A673 (cell line): ENCODE results near the gene ALLC. TPM values are rescaled to one million over a fixed set of nuclear protein-coding genes. Genes with fewer than 3 reads are reported as not detected.

Experiments
- BruUV-seq: library from RNA; stranded (reverse); fragments of 400-500 nt; replicated peaks from 2 replicates; lab custom pipeline; 2021; lab: Mats Ljungman, UMichigan
- CTCF ChIA-PET: fragments of 300-600 bp; sonication (Branson Sonifier 250); formaldehyde crosslinking; loops from one replicate; lab custom pipeline; 2022; ENCODE audit warnings: antibody characterized with exemption; lab: Charles Lee
- POLR2A ChIA-PET: fragments of 300-600 bp; sonication (Branson Sonifier 250); formaldehyde crosslinking; loops from one replicate; lab custom pipeline; 2022; ENCODE audit warnings: antibody characterized with exemption; ENCODE audit not compliant: low non-redundant PET; lab: Charles Lee
- DNase-seq: peaks from one replicate; pipeline ENCODE4 v3.0.0-alpha.2; 2015; ENCODE audit warnings: low spot score
- H3K27ac ChIP-seq: fragments of 200-600 bp; sonication (generic); 2 replicates; pipeline ENCODE4 v1.5.1; 2016; ENCODE audit warnings: mixed run types, low read depth, mild to moderate bottlenecking, mixed read lengths, antibody characterized with exemption, low read length; ENCODE audit not compliant: poor library complexity, severe bottlenecking
- H3K27me3 ChIP-seq: fragments of 200-600 bp; sonication (generic); replicated peaks from 2 replicates; pipeline ENCODE4 v1.6.1; 2017; ENCODE audit warnings: mixed run types, low read depth, mild to moderate bottlenecking, mixed read lengths, antibody characterized with exemption, low read length; ENCODE audit not compliant: insufficient read depth, poor library complexity
- H3K36me3 ChIP-seq: fragments of 200-600 bp; sonication (generic); 2 replicates; pipeline ENCODE4 v1.6.1; 2016; ENCODE audit warnings: mixed run types, mild to moderate bottlenecking, mixed read lengths, antibody characterized with exemption, low read length; ENCODE audit not compliant: insufficient read depth, poor library complexity, severe bottlenecking
- H3K4me1 ChIP-seq: fragments of 200-600 bp; sonication (generic); 2 replicates; pipeline ENCODE4 v1.6.1; 2017; ENCODE audit warnings: mixed run types, mild to moderate bottlenecking, mixed read lengths, antibody characterized with exemption, low read length; ENCODE audit not compliant: insufficient read depth, poor library complexity, severe bottlenecking
- H3K4me3 ChIP-seq: fragments of 200-600 bp; sonication (generic); 2 replicates; pipeline ENCODE4 v1.5.1; 2016; ENCODE audit warnings: low read depth, mixed run types, mild to moderate bottlenecking, mixed read lengths, low read length; ENCODE audit not compliant: poor library complexity, severe bottlenecking
- H3K9me3 ChIP-seq: fragments of 200-600 bp; sonication (generic); 2 replicates; pipeline ENCODE4 v1.6.1; 2016; ENCODE audit warnings: mixed run types, low read depth, mild to moderate bottlenecking, mixed read lengths, antibody characterized with exemption, low read length; ENCODE audit not compliant: poor library complexity, severe bottlenecking
- CTCF ChIP-seq: fragments of 300-800, 200-600 bp; sonication (generic); conservative IDR thresholded peaks from 2 replicates; pipeline ENCODE4 v1.5.1; 2017; ENCODE audit warnings: low read depth, mild to moderate bottlenecking, antibody characterized with exemption, low read length, moderate library complexity, mixed read lengths
- EZH2 ChIP-seq: fragments of 200-600 bp; sonication (generic); IDR thresholded peaks from 2 replicates; pipeline ENCODE4 v1.6.1; 2017; ENCODE audit warnings: borderline replicate concordance, low read depth, mild to moderate bottlenecking, mixed read lengths, antibody characterized with exemption, low read length; ENCODE audit not compliant: poor library complexity, severe bottlenecking
- intact Hi-C: fragments of 100-400 bp; cut with micrococcal nuclease; formaldehyde crosslinking; loops from one replicate; pipeline ENCODE4 v1.10.0; 2022; ENCODE audit not compliant: unreplicated experiment
- total RNA-seq: library from RNA; stranded (reverse); gene quantifications from 2 replicates; pipeline ENCODE4 v1.2.3, GENCODE V29; 2021

ALLC gene
- total RNA-seq, 1 experiment from 2014 or later: not detected

- H3K9me3 ChIP-seq: no peaks in the 10 kb centered on the region
- TF ChIP-seq EZH2 (no peak), CTCF (no peak)
- BruUV-seq: no TSS peak
- no peak overlapping the region for H3K4me3 ChIP-seq
- intact Hi-C loops: loop anchor here (2.0 to 5.0 kb wide), 3 partner anchors 115 to 1530 kb away; no protein-coding TSS in a partner anchor
- no peaks in the 10 kb centered on the region for H3K27me3 ChIP-seq
- DNase-seq: peak; percentile 54
- CTCF ChIA-PET: interaction anchor here (0.6 to 0.8 kb wide), 2 partner anchors 86 to 158 kb away, joined by 3 to 5 read pairs; no protein-coding TSS in a partner anchor
- POLR2A ChIA-PET: no interaction called here
- no peak overlapping the region for H3K27ac ChIP-seq
- no peaks in the 10 kb centered on the region for H3K36me3 ChIP-seq
- H3K4me1 ChIP-seq: peaks cover 4% of the 10 kb centered on the region
Observed at GRCh38 chr2:3651691-3652648, 6.0 kb upstream of the ALLC start.

- POLR2A ChIA-PET: no interaction called here
- intact Hi-C loops: loop anchor here (5.0 kb wide), 2 partner anchors 231 to 1531 kb away; no protein-coding TSS in a partner anchor
- TF ChIP-seq EZH2 (no peak), CTCF (no peak)
- no peaks in the 10 kb centered on the region for H3K27me3 ChIP-seq
- CTCF ChIA-PET: no interaction called here
- no peaks in the 10 kb centered on the region for H3K36me3 ChIP-seq
- H3K4me3 ChIP-seq: no peak overlapping the region
- H3K27ac ChIP-seq: no peak overlapping the region
- peaks cover 4% of the 10 kb centered on the region for H3K4me1 ChIP-seq
- H3K9me3 ChIP-seq: no peaks in the 10 kb centered on the region
- DNase-seq: no peak
- no TSS peak for BruUV-seq
Observed at GRCh38 chr2:3652896-3653625, 4.9 kb upstream of the ALLC start.

DNA sequence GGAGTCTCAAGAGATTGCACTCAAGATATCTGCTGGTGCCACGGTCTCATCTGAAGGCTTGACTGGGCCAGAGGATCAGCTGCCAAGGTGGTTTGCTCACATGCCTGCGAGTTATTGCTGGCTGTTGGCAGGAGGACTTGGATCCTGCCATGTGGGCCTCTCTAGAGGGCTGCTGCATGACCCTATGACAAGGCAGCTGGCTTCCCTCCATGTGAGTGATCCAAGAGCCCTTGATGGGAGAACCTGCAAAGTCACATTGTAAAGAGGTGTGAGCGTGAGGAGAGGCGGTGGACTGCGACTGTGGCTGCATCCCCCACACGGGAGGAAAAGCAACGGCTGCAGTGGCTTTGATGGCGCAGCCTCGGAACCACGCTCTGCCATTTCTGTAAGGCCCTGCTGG is 4.0 kb upstream of the ALLC start:
- no peak for DNase-seq
- H3K4me3 ChIP-seq: no peak overlapping the region
- intact Hi-C loops: loop anchor here (5.0 kb wide), 2 partner anchors 232 to 1532 kb away; no protein-coding TSS in a partner anchor
- ChIA-PET POLR2A (no interaction called here), CTCF (no interaction called here)
- no peaks in the 10 kb centered on the region for H3K9me3 ChIP-seq
- H3K27ac ChIP-seq: no peak overlapping the region
- no TSS peak for BruUV-seq
- H3K4me1 ChIP-seq: peaks cover 8% of the 10 kb centered on the region
- H3K27me3 ChIP-seq: no peaks in the 10 kb centered on the region
- TF ChIP-seq CTCF (no peak), EZH2 (no peak)
- H3K36me3 ChIP-seq: no peaks in the 10 kb centered on the region
